ENCODE measurements around the gene OR2T33. TPM values are rescaled to one million over a fixed set of nuclear protein-coding genes. Genes with fewer than 3 reads are reported as not detected.

Gene OR2T33
- total and polyA plus RNA-seq, 7 donors, result not detected

GRCh38 chr1:248239478-248239877 is 38.3 kb downstream of the OR2T33 start:
- ATAC-seq, result no peak
- H3K27me3 ChIP-seq (ENCODE audit: insufficient read depth in 3 of 3, low read length in 2 of 3), result no peaks in the 10 kb centered on the region
- 90 to 91% (median 90%) methylated on average over 9 of the region's 9 CpGs for WGBS, 3 donors

GRCh38 chr1:248231117-248231516 is 46.7 kb downstream of the OR2T33 start, which contains the start of gene OR2M4:
Gene OR2M4 (plus strand): TSS chr1:248231417. CDS start chr1:248238929, 7,512 bp downstream.
- no peak for TF ChIP-seq CTCF (IDR thresholded peaks at IDR 0.05)
- 63 to 78% (median 71%) methylated on average over 2 of the region's 2 CpGs for WGBS, 3 donors
- H3K4me1 ChIP-seq, result no peaks in the 10 kb centered on the region

More at GRCh38 chr1:248239478-248239877, 38.3 kb downstream of the OR2T33 start:
- no peak for DNase-seq
- no peak overlapping the region for H3K4me3 ChIP-seq
- no peak for TF ChIP-seq CTCF (IDR thresholded peaks at IDR 0.05)
- no peaks in the 10 kb centered on the region for H3K4me1 ChIP-seq
- intact Hi-C loops (cut with DNase I), result no loop called here
- H3K36me3 ChIP-seq (ENCODE audit: insufficient read depth in 1 of 2, low read depth in 1 of 2), result no peaks in the 10 kb centered on the region
- H3K27ac ChIP-seq, result no peak overlapping the region
- no peaks in the 10 kb centered on the region for H3K9me3 ChIP-seq

GRCh38 chr1:248229360-248229908 is 48.3 kb downstream of the OR2T33 start:
- no peak for ATAC-seq
- H3K9me3 ChIP-seq, result no peaks in the 10 kb centered on the region
- intact Hi-C loops (cut with DNase I), result no loop called here

More at GRCh38 chr1:248231117-248231516, 46.7 kb downstream of the OR2T33 start, which contains the start of gene OR2M4:
- no peak for DNase-seq
- Histone ChIP-seq H3K27ac (no peak within 1 kb of the TSS), H3K36me3 (ENCODE audit: insufficient read depth in 1 of 2, low read depth in 1 of 2) (no peaks in the 10 kb centered on the region), H3K4me3 (no peak within 1 kb of the TSS), H3K9me3 (no peaks in the 10 kb centered on the region), H3K27me3 (ENCODE audit: insufficient read depth in 3 of 3, low read length in 2 of 3) (no peaks in the 10 kb centered on the region)
- no peak for ATAC-seq
- intact Hi-C loops (cut with DNase I), result no loop called here

GRCh38 chr1:248225537-248225936 is 52.2 kb downstream of the OR2T33 start:
- no peaks in the 10 kb centered on the region for H3K9me3 ChIP-seq
- H3K27me3 ChIP-seq (ENCODE audit: insufficient read depth in 3 of 3, low read length in 2 of 3), result no peaks in the 10 kb centered on the region
- H3K4me3 ChIP-seq, result no peak overlapping the region
- ATAC-seq (no peak), DNase-seq (no peak)
- no peaks in the 10 kb centered on the region for H3K36me3 ChIP-seq (ENCODE audit: insufficient read depth in 1 of 2, low read depth in 1 of 2)
- 75 to 84% (median 76%) methylated on average over 1 of the region's 1 CpG for WGBS, 3 donors
- no peak overlapping the region for H3K27ac ChIP-seq
- H3K4me1 ChIP-seq, result no peaks in the 10 kb centered on the region
- TF ChIP-seq CTCF (IDR thresholded peaks at IDR 0.05), result no peak
- intact Hi-C loops (cut with DNase I), result no loop called here

More at GRCh38 chr1:248229360-248229908, 48.3 kb downstream of the OR2T33 start:
- no peaks in the 10 kb centered on the region for H3K27me3 ChIP-seq (ENCODE audit: insufficient read depth in 3 of 3, low read length in 2 of 3)
- H3K4me3 ChIP-seq, result no peak overlapping the region
- DNase-seq, result no peak
- H3K27ac ChIP-seq, result no peak overlapping the region
- no peaks in the 10 kb centered on the region for H3K36me3 ChIP-seq (ENCODE audit: insufficient read depth in 1 of 2, low read depth in 1 of 2)
- TF ChIP-seq CTCF (IDR thresholded peaks at IDR 0.05), result no peak
- no peaks in the 10 kb centered on the region for H3K4me1 ChIP-seq
- 61 to 76% (median 66%) methylated on average over 6 of the region's 6 CpGs for WGBS, 3 donors

Other genes with a start within 250 kb of the OR2T33 start
- gene OR2L2, start 247.9 kb downstream of the OR2T33 start, total RNA-seq, result not detected
- gene OR2L2, start 247.9 kb downstream of the OR2T33 start, polyA plus RNA-seq, result not detected
- not detected for gene OR2L3, start 231.1 kb downstream of the OR2T33 start, total RNA-seq
- not detected for gene OR2L3, start 231.1 kb downstream of the OR2T33 start, polyA plus RNA-seq
- not detected for gene OR2L13, start 182.8 kb downstream of the OR2T33 start, total RNA-seq
- gene OR2L13, start 182.8 kb downstream of the OR2T33 start, polyA plus RNA-seq, result not detected
- gene OR2M5, start 132.8 kb downstream of the OR2T33 start, total RNA-seq, result not detected
- gene OR2M5, start 132.8 kb downstream of the OR2T33 start, polyA plus RNA-seq, result not detected
- not detected for gene OR2M2, start 103.2 kb downstream of the OR2T33 start, total RNA-seq
- gene OR2M2, start 103.2 kb downstream of the OR2T33 start, polyA plus RNA-seq, result not detected
- not detected for gene OR2M3, start 80.7 kb downstream of the OR2T33 start, total RNA-seq
- gene OR2M3, start 80.7 kb downstream of the OR2T33 start, polyA plus RNA-seq, result not detected
- gene OR2M4, start 46.6 kb downstream of the OR2T33 start, total RNA-seq, result not detected
- gene OR2M4, start 46.6 kb downstream of the OR2T33 start, polyA plus RNA-seq, result not detected
- not detected for gene OR2T12, start 25.4 kb upstream of the OR2T33 start, total RNA-seq
- gene OR2T12, start 25.4 kb upstream of the OR2T33 start, polyA plus RNA-seq, result not detected
- not detected for gene OR2M7, start 46.6 kb upstream of the OR2T33 start, total RNA-seq
- not detected for gene OR2M7, start 46.6 kb upstream of the OR2T33 start, polyA plus RNA-seq
- not detected for gene OR14C36, start 70.8 kb upstream of the OR2T33 start, total RNA-seq
- not detected for gene OR14C36, start 70.8 kb upstream of the OR2T33 start, polyA plus RNA-seq
- not detected for gene OR2T4, start 83.7 kb upstream of the OR2T33 start, total RNA-seq
- gene OR2T4, start 83.7 kb upstream of the OR2T33 start, polyA plus RNA-seq, result not detected
- gene OR2T6, start 97.8 kb upstream of the OR2T33 start, total RNA-seq, result not detected
- gene OR2T6, start 97.8 kb upstream of the OR2T33 start, polyA plus RNA-seq, result not detected
- gene OR2T1, start 125.1 kb upstream of the OR2T33 start, total RNA-seq, result not detected
- not detected for gene OR2T1, start 125.1 kb upstream of the OR2T33 start, polyA plus RNA-seq
- gene OR2T2, start 167.7 kb upstream of the OR2T33 start, total RNA-seq, result not detected
- gene OR2T2, start 167.7 kb upstream of the OR2T33 start, polyA plus RNA-seq, result not detected
- gene OR2T3, start 195.4 kb upstream of the OR2T33 start, total RNA-seq, result not detected
- gene OR2T3, start 195.4 kb upstream of the OR2T33 start, polyA plus RNA-seq, result not detected
- not detected for gene OR2T5, start 210.6 kb upstream of the OR2T33 start, total RNA-seq
- gene OR2T5, start 210.6 kb upstream of the OR2T33 start, polyA plus RNA-seq, result not detected
- not detected for gene OR2G6, start 230.1 kb upstream of the OR2T33 start, total RNA-seq
- not detected for gene OR2G6, start 230.1 kb upstream of the OR2T33 start, polyA plus RNA-seq

Measured in psoas muscle (tissue), 8 donors.